Type B pancreatic cell (in vitro differentiated cells): Measurements from ENCODE around the gene LYRM7. TPM values are rescaled to one million over a fixed set of nuclear protein-coding genes. Genes with fewer than 3 reads are reported as not detected.

Experiments used
- DNase-seq: peaks from one replicate; pipeline ENCODE4 v3.0.0; 2021; ENCODE audit warnings: mixed read lengths; ENCODE audit not compliant: unreplicated experiment; ENCODE audit errors: extremely low spot score
- H3K27ac Mint-ChIP-seq: 2 replicates; pipeline ENCODE4 v1.8.0; 2021; ENCODE audit warnings: mild to moderate bottlenecking, mixed read lengths
- H3K27me3 Mint-ChIP-seq: 2 replicates; pipeline ENCODE4 v1.8.0; 2021; ENCODE audit warnings: mixed read lengths
- H3K36me3 Mint-ChIP-seq: 2 replicates; pipeline ENCODE4 v1.8.0; 2021; ENCODE audit warnings: mixed read lengths
- H3K4me1 Mint-ChIP-seq: one replicate; pipeline ENCODE4 v1.8.0; 2021; ENCODE audit warnings: mixed read lengths; ENCODE audit not compliant: unreplicated experiment
- H3K4me3 Mint-ChIP-seq: 2 replicates; pipeline ENCODE4 v1.8.0; 2021; ENCODE audit warnings: mild to moderate bottlenecking, mixed read lengths
- H3K9me3 Mint-ChIP-seq: 2 replicates; pipeline ENCODE4 v1.8.0; 2021; ENCODE audit warnings: mixed read lengths
- CTCF ChIP-seq: fragments of 200-600 bp; sonication (generic); conservative IDR thresholded peaks from 2 replicates; pipeline ENCODE4 v1.5.0; 2021; ENCODE audit warnings: antibody characterized with exemption, mild to moderate bottlenecking
- total RNA-seq: library from RNA; stranded (reverse); gene quantifications from 2 replicates; pipeline ENCODE4 v1.2.1, GENCODE V29; 2021; ENCODE audit warnings: low replicate concordance

LYRM7 gene
- total RNA-seq, 1 donor from 2014 or later, result 9.3 TPM

GRCh38 chr5:131214609-131215227 is 44.0 kb downstream of the LYRM7 start:
- no peak overlapping the region for H3K4me3 Mint-ChIP-seq
- H3K27me3 Mint-ChIP-seq, result no peaks in the 10 kb centered on the region
- TF ChIP-seq CTCF, result no peak
- H3K27ac Mint-ChIP-seq, result no peak overlapping the region
- H3K36me3 Mint-ChIP-seq, result no peaks in the 10 kb centered on the region
- DNase-seq, result no peak
- H3K4me1 Mint-ChIP-seq, result peaks cover 18% of the 10 kb centered on the region
- no peaks in the 10 kb centered on the region for H3K9me3 Mint-ChIP-seq

GRCh38 chr5:131217791-131218190 is 47.0 kb downstream of the LYRM7 start:
- Mint-ChIP-seq H3K9me3 (no peaks in the 10 kb centered on the region), H3K36me3 (no peaks in the 10 kb centered on the region), H3K27me3 (no peaks in the 10 kb centered on the region), H3K4me3 (no peak overlapping the region), H3K27ac (no peak overlapping the region), H3K4me1 (peaks cover 9% of the 10 kb centered on the region)
- DNase-seq, result no peak
- no peak for TF ChIP-seq CTCF

- H3K4me1 Mint-ChIP-seq, result peaks cover 9% of the 10 kb centered on the region
- no peak overlapping the region for H3K4me3 Mint-ChIP-seq
- no peak overlapping the region for H3K27ac Mint-ChIP-seq
- DNase-seq, result no peak
- H3K27me3 Mint-ChIP-seq, result no peaks in the 10 kb centered on the region
- no peak for TF ChIP-seq CTCF
- no peaks in the 10 kb centered on the region for H3K36me3 Mint-ChIP-seq
- no peaks in the 10 kb centered on the region for H3K9me3 Mint-ChIP-seq
Measured at GRCh38 chr5:131218392-131218791, 47.6 kb downstream of the LYRM7 start.

GRCh38 chr5:131220566-131220965 is 49.8 kb downstream of the LYRM7 start:
- no peak for TF ChIP-seq CTCF
- H3K36me3 Mint-ChIP-seq, result no peaks in the 10 kb centered on the region
- H3K9me3 Mint-ChIP-seq, result no peaks in the 10 kb centered on the region
- H3K27ac Mint-ChIP-seq, result no peak overlapping the region
- no peaks in the 10 kb centered on the region for H3K4me1 Mint-ChIP-seq
- no peaks in the 10 kb centered on the region for H3K27me3 Mint-ChIP-seq
- DNase-seq, result no peak
- H3K4me3 Mint-ChIP-seq, result no peak overlapping the region

GRCh38 chr5:131221008-131221703 is 50.4 kb downstream of the LYRM7 start:
- no peak overlapping the region for H3K27ac Mint-ChIP-seq
- H3K9me3 Mint-ChIP-seq, result no peaks in the 10 kb centered on the region
- no peaks in the 10 kb centered on the region for H3K27me3 Mint-ChIP-seq
- no peak for DNase-seq
- no peaks in the 10 kb centered on the region for H3K36me3 Mint-ChIP-seq
- H3K4me3 Mint-ChIP-seq, result no peak overlapping the region
- TF ChIP-seq CTCF, result no peak
- no peaks in the 10 kb centered on the region for H3K4me1 Mint-ChIP-seq
